HG02610 (cell line): ENCODE data around the gene CACNG7.

Source experiments
- ATAC-seq: cut with Tn5 transposase; IDR thresholded peaks from one replicate; pipeline ENCODE4 v1.9.1; 2021; ENCODE audit warnings: mild to moderate bottlenecking, moderate library complexity; ENCODE audit not compliant: unreplicated experiment

CACNG7 gene

GRCh38 chr19:53951436-53951835 is 42.4 kb downstream of the CACNG7 start:
- no peak for ATAC-seq

GRCh38 chr19:53951947-53952346 is 42.9 kb downstream of the CACNG7 start:
- ATAC-seq: no peak

- ATAC-seq: no peak
These were observed 44.3 kb downstream of the CACNG7 start for GRCh38 chr19:53953383-53953782.

- no peak for ATAC-seq
These were observed 48.5 kb downstream of the CACNG7 start for GRCh38 chr19:53957448-53958167.

- ATAC-seq: no peak
These were observed 49.1 kb downstream of the CACNG7 start for GRCh38 chr19:53958168-53958571.

GRCh38 chr19:53958823-53959757 is 50.0 kb downstream of the CACNG7 start:
- ATAC-seq: no peak

GRCh38 chr19:53960187-53960586 is 51.1 kb downstream of the CACNG7 start:
- no peak for ATAC-seq

GRCh38 chr19:53960886-53961285 is 51.8 kb downstream of the CACNG7 start:
- no peak for ATAC-seq

- ATAC-seq: no peak
These were observed 52.7 kb downstream of the CACNG7 start for GRCh38 chr19:53961523-53962356.

GRCh38 chr19:53962887-53963431 is 53.9 kb downstream of the CACNG7 start, which contains the start of gene CACNG8:
Gene CACNG8 (plus strand): TSS chr19:53962937.
- ATAC-seq: no peak

GRCh38 chr19:53965091-53965490 is 56.0 kb downstream of the CACNG7 start:
- ATAC-seq: no peak

GRCh38 chr19:53966931-53967330 is 57.9 kb downstream of the CACNG7 start:
- ATAC-seq: no peak

GRCh38 chr19:53969366-53969765 is 60.3 kb downstream of the CACNG7 start:
- ATAC-seq: no peak

GRCh38 chr19:53971673-53972072 is 62.6 kb downstream of the CACNG7 start:
- no peak for ATAC-seq

GRCh38 chr19:53977429-53977990 is 68.4 kb downstream of the CACNG7 start:
- no peak for ATAC-seq

GRCh38 chr19:53977991-53978731 is 69.1 kb downstream of the CACNG7 start:
- ATAC-seq: no peak

- ATAC-seq: no peak
These were observed 70.1 kb downstream of the CACNG7 start for GRCh38 chr19:53978975-53979801.

- ATAC-seq: no peak
These were observed 71.7 kb downstream of the CACNG7 start for GRCh38 chr19:53980539-53981375.
